Measurements from ENCODE around the gene SORBS2.

SORBS2 gene

GRCh38 chr4:185741795-185742194, 70.2 kb downstream of the SORBS2 start:
- DNase-seq (ENCODE audit: low read depth in 2 of 2), result no peak

GRCh38 chr4:185740471-185740873, 71.5 kb downstream of the SORBS2 start:
- no peak for DNase-seq (ENCODE audit: low read depth in 2 of 2)

GRCh38 chr4:185738820-185739219, 73.2 kb downstream of the SORBS2 start:
- no peak for DNase-seq (ENCODE audit: low read depth in 2 of 2)

GRCh38 chr4:185738038-185738552, 73.9 kb downstream of the SORBS2 start:
- peak; percentile 88 for DNase-seq (ENCODE audit: low read depth in 2 of 2)

GRCh38 chr4:185737489-185738037, 74.4 kb downstream of the SORBS2 start:
- DNase-seq (ENCODE audit: low read depth in 2 of 2), result no peak

GRCh38 chr4:185736882-185737281, 75.1 kb downstream of the SORBS2 start:
- DNase-seq (ENCODE audit: low read depth in 2 of 2), result no peak

- no peak for DNase-seq (ENCODE audit: low read depth in 2 of 2)
Measured at GRCh38 chr4:185735866-185736400, 76.1 kb downstream of the SORBS2 start.

- DNase-seq (ENCODE audit: low read depth in 2 of 2), result no peak
Measured at GRCh38 chr4:185734930-185735329, 77.1 kb downstream of the SORBS2 start.

- no peak for DNase-seq (ENCODE audit: low read depth in 2 of 2)
Measured at GRCh38 chr4:185734214-185734613, 77.8 kb downstream of the SORBS2 start.

- peak; percentile 45 to 52 for DNase-seq (ENCODE audit: low read depth in 2 of 2)
Measured at GRCh38 chr4:185730849-185731608, 81.0 kb downstream of the SORBS2 start.

GRCh38 chr4:185730387-185730786, 81.6 kb downstream of the SORBS2 start:
- DNase-seq (ENCODE audit: low read depth in 2 of 2), result no peak

- no peak for DNase-seq (ENCODE audit: low read depth in 2 of 2)
Measured at GRCh38 chr4:185729391-185729804, 82.6 kb downstream of the SORBS2 start.

GRCh38 chr4:185728893-185729292, 83.1 kb downstream of the SORBS2 start:
- no peak for DNase-seq (ENCODE audit: low read depth in 2 of 2)

GRCh38 chr4:185726931-185727330, 85.1 kb downstream of the SORBS2 start:
- DNase-seq (ENCODE audit: low read depth in 2 of 2), result no peak

GRCh38 chr4:185723631-185724260, 88.2 kb downstream of the SORBS2 start:
- DNase-seq (ENCODE audit: low read depth in 2 of 2), result no peak

- DNase-seq (ENCODE audit: low read depth in 2 of 2), result no peak
Measured at GRCh38 chr4:185722029-185722316, 90.0 kb downstream of the SORBS2 start.

- no peak for DNase-seq (ENCODE audit: low read depth in 2 of 2)
Measured at GRCh38 chr4:185721190-185722028, 90.6 kb downstream of the SORBS2 start.

- no peak for DNase-seq (ENCODE audit: low read depth in 2 of 2)
Measured at GRCh38 chr4:185719500-185719858, 92.5 kb downstream of the SORBS2 start.

GRCh38 chr4:185718578-185719499, 93.2 kb downstream of the SORBS2 start:
- no peak for DNase-seq (ENCODE audit: low read depth in 2 of 2)

GRCh38 chr4:185717377-185717741, 94.6 kb downstream of the SORBS2 start:
- DNase-seq (ENCODE audit: low read depth in 2 of 2), result no peak
